GM23338 (cell line): ENCODE data around the gene PBXIP1.

Source experiments
- CTCF ChIP-seq, 2 experiments: fragments of 200-600 bp in 1 of 2; sonication (generic) in 1 of 2; conservative IDR thresholded peaks; 2 replicates each; pipeline versions ENCODE4 v1.5.1 to v1.6.1; 2016 to 2017; ENCODE audit warnings: antibody characterized with exemption in 2 of 2, low read depth in 2 of 2, mild to moderate bottlenecking in 2 of 2, moderate library complexity in 1 of 2
- EZH2 ChIP-seq: fragments of 200-600 bp; sonication (generic); IDR thresholded peaks from one replicate; pipeline ENCODE4 v1.8.0; 2017; ENCODE audit warnings: antibody characterized with exemption, mild to moderate bottlenecking, low read depth; ENCODE audit not compliant: unreplicated experiment
- EZH2phosphoT487 ChIP-seq: fragments of 200-600 bp; sonication (generic); IDR thresholded peaks from one replicate; pipeline ENCODE4 v1.8.1; 2018; ENCODE audit warnings: antibody characterized with exemption; ENCODE audit not compliant: unreplicated experiment
- REST ChIP-seq: IDR thresholded peaks from one replicate; pipeline ENCODE4 v1.6.1; 2018; ENCODE audit warnings: antibody characterized with exemption; ENCODE audit not compliant: unreplicated experiment

DNA sequence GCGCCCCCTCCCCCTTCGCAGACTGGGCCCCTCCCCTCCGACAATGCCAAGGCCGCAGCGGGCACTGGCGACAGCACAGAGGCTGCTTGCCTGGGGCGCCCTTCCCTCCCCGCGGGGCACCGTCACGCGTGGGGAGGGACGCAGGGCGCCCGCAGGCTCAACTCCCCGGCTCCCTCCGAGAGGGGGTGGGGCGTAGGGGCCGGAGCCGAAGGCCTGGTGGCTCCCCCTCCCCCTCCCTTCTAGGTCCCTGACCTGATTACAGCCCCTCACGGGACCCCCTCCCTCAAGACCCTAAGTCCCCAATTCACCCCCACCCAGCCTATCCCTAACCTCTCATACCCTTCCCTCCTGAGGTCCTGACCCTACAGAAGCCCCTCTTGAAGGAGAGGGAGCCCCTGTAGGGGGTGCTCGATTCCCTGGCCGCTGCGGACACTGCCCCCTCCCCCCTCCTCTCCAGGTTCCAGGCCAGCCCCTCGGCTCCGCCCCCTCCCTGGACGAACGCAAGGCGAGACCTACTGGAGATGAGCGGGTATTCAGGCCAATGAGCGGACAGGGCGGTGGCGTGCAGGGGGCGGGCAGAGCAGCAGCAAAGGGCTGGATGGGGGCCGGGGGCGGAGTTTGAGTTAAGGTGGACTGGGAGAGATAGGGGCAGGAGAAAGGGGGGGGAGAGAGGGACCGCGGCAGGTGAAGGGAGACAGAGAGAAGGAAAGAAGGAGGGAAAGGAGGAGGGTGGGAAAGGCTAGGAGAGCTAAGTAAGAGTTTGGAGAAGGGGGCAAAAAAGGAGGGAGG is 46.0 kb upstream of the PBXIP1 start:
- peak; percentile 50 to 52 for TF ChIP-seq CTCF (conservative IDR thresholded peaks at IDR 0.05; ENCODE audit: low read depth in 2 of 2)
- no peak for TF ChIP-seq EZH2
- TF ChIP-seq EZH2phosphoT487, result no peak
- no peak for TF ChIP-seq REST
